ENCODE results near the gene SYNJ1.

- TF ChIP-seq POLR2A (IDR thresholded peaks at IDR 0.05; ENCODE audit: low read length) (no peak), GATA1 (IDR thresholded peaks at IDR 0.05; ENCODE audit: low read depth, low read length) (no peak)
Observed at GRCh38 chr21:32585042-32585710, 142.6 kb downstream of the SYNJ1 start, which contains the start of gene TCP10L.
